D721Med (cell line): ENCODE results near the gene SHB.
A peak's percentile ranks its signal among the peaks of the same experiment; 100 is the strongest.

Experiments used
- DNase-seq: peaks from one replicate; pipeline ENCODE4 v3.0.0; 2011; ENCODE audit warnings: low spot score; ENCODE audit not compliant: insufficient read length
- FAIRE-seq: peaks from 2 replicates; lab custom pipeline; 2011; peaks lifted over from hg19 to GRCh38; lab: Jason Lieb, UNC
- TF ChIP-seq, protein P1 (sequence below): IDR thresholded peaks from 2 replicates; pipeline ENCODE4 v1.5.1; 2012; ENCODE audit warnings: mild to moderate bottlenecking, control low read depth; ENCODE audit not compliant: insufficient read depth; ENCODE audit errors: missing control alignments

Gene SHB

GRCh38 chr9:37916471-37917312, 152.3 kb downstream of the SHB start:
- TF ChIP-seq, protein P1, sequence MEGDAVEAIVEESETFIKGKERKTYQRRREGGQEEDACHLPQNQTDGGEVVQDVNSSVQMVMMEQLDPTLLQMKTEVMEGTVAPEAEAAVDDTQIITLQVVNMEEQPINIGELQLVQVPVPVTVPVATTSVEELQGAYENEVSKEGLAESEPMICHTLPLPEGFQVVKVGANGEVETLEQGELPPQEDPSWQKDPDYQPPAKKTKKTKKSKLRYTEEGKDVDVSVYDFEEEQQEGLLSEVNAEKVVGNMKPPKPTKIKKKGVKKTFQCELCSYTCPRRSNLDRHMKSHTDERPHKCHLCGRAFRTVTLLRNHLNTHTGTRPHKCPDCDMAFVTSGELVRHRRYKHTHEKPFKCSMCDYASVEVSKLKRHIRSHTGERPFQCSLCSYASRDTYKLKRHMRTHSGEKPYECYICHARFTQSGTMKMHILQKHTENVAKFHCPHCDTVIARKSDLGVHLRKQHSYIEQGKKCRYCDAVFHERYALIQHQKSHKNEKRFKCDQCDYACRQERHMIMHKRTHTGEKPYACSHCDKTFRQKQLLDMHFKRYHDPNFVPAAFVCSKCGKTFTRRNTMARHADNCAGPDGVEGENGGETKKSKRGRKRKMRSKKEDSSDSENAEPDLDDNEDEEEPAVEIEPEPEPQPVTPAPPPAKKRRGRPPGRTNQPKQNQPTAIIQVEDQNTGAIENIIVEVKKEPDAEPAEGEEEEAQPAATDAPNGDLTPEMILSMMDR, result no peak
- DNase-seq (no peak), FAIRE-seq (no peak)

GRCh38 chr9:37915911-37916470, 153.0 kb downstream of the SHB start:
- no peak for DNase-seq
- no peak for FAIRE-seq
- TF ChIP-seq, protein P1, result no peak

DNA sequence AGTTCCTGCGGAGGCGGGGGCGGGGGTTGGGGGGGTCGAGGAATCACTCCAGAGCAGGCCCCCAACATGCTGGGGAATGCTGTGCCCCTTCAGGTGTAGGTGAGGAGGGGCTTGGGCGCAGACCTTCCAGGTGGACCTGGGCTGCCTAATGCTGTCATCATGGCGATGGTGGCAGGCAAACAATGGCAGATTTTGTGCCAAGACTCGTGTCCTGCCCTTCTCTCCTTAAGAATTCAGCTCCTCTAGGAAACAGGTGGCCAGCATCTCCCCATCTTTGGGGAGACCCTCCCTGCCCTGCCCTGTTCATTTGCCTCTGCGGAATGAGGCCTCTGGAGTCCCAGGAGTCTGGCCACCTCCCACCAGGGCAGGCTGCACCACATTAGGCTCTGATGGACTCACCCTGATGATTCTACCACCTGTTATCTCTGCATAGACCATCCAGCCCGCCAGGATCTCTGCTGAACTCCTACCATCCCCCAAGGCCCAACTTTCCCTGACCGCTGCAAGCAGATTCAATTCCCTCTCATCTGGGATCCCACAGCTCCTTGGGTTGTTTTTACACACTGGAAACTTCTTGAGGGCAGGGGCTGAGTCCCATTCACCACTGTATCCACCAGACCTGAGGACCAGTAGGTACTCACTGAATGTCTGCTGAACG, 154.2 kb downstream of the SHB start:
- DNase-seq (no peak), FAIRE-seq (no peak)
- TF ChIP-seq, protein P1, result no peak

DNA sequence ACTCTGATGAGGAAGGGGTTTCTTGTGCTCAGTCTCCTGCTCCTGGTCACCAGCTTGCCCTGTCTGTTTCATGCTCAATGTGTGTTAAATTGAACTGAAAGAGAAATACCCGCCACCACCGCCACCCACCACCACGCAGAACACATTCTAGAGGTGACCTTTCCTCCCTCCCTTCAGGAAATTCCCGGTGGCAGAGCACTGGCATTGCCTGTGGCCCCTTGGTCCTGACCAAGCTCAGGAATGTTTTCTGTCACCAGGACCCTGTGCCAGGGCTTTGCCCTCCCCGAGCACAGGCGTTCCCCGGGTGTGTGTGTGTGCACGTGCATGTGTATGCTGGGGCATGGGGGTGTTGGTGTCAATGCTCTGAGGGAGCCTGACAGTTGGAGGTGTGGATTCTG, 154.9 kb downstream of the SHB start:
- DNase-seq (no peak), FAIRE-seq (no peak)

DNA sequence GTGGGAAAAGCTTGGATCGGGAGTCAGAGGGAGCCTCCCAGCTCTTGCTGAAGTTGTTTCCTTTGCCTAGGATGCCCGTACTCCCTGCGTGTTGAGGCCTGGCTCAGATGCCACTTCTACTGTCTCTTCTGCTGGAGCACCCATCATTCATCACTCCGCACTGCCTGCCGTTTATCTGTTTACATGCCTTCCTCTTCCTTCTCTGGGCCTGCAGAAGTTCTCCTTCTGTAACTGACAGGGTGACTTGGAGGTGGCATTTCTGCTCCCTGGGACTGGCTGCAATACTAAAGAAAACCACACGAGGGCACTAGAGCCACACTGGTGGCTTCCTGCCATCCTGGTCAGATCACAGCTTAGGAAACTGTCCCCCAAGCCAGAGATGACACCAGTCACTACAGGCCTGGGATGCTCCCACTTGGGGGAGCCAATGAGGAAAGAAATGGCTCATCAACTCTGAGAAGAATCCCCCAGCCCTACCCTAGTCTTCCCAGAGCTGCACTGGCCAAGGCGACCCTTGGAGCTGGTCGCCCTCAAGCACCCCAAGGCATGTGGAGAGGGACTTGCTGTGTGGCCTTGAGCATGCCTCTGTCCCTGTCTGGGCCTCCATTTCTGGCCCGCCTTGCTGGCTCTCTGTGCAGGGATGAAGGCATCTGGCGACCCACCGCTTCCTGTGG, 155.4 kb downstream of the SHB start:
- FAIRE-seq (no peak), DNase-seq (peak; percentile 78)
- TF ChIP-seq, protein P1, result peak; percentile 99

More for the DNA sequence above, 154.9 kb downstream of the SHB start:
- TF ChIP-seq, protein P1, result no peak

DNA sequence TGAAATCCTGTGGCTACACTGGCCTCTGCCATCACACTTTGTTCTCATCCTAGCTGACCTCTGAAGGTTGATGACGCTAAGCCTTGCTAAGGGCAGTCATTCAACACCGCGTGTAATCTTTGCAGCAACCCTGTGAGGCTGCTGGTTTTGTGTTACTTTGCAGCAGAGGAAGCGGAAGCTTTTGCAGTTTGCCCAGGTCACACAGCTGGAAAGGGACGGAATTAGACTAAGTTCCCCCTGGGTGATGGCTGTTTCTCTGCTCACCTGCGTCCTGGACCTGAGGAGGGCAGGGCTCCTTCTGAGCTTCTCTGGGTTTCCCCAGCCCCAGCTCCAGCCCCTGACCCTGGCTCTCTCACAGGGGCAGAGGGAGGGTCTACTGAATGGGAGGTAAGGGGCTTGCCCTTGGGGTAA, 157.8 kb downstream of the SHB start:
- DNase-seq, result no peak
- FAIRE-seq, result no peak
- TF ChIP-seq, protein P1, result no peak
